Right lobe of liver (tissue), 6 donors: ENCODE results near the gene ZMYM1. TPM values are rescaled to one million over a fixed set of nuclear protein-coding genes. Genes with fewer than 3 reads are reported as not detected.

Source experiments
- ATAC-seq, 4 donors: fragments of 200-7000 bp; cut with Tn5 transposase; one replicate each; pipeline ENCODE4 v1.9.1; 2020; ENCODE audit warnings: mild to moderate bottlenecking in 4 of 4, moderate library complexity in 4 of 4
- DNase-seq, 3 donors: peaks; one replicate each; pipeline ENCODE4 v3.0.0-alpha.2; 2020
- H3K27ac ChIP-seq, 3 donors: fragments of 200-600 bp; one replicate each; pipeline ENCODE4 v1.8.0; 2022
- H3K27me3 ChIP-seq, 2 donors: fragments of 200-600 bp; one replicate each; pipeline ENCODE4 v1.8.0; 2022
- H3K36me3 ChIP-seq, 4 donors: fragments of 200-600 bp; sonication (generic) in 1 of 4; one replicate each; pipeline versions ENCODE4 v1.5.1 to v1.8.0; 2017 to 2022; ENCODE audit warnings: control low read depth in 1 of 4
- H3K4me1 ChIP-seq, 4 donors: fragments of 200-600 bp; sonication (generic) in 1 of 4; one replicate each; pipeline versions ENCODE4 v1.5.1 to v1.8.0; 2017 to 2022; ENCODE audit warnings: control low read depth in 1 of 4
- H3K4me3 ChIP-seq, 3 donors: fragments of 200-600 bp; one replicate each; pipeline ENCODE4 v1.8.0; 2022
- H3K9me3 ChIP-seq, 4 donors: fragments of 200-600 bp; sonication (generic) in 1 of 4; one replicate each; pipeline versions ENCODE4 v1.5.1 to v1.8.0; 2017 to 2022; ENCODE audit warnings: control low read depth in 1 of 4
- POLR2A ChIP-seq: fragments of 450-650 bp; IDR thresholded peaks from one replicate; pipeline ENCODE4 v1.6.1; 2017; ENCODE audit warnings: antibody characterized with exemption, mild to moderate bottlenecking
- WGBS: methylation state at CpG from one replicate; pipeline ENCODE4 v1.1.6; 2018; ENCODE audit warnings: low coverage, low lambda C conversion rate; ENCODE audit not compliant: insufficient coverage; ENCODE audit errors: missing lambda C conversion rate; 5-methylcytosine and 5-hydroxymethylcytosine counted together
- intact Hi-C, 2 donors: fragments of 100-400 bp; cut with DNase I; formaldehyde crosslinking; loops; one replicate each; pipeline versions ENCODE4 v1.11.2 to v1.14.1; 2022
- total RNA-seq, 6 experiments: library from RNA; depleted of rRNA in 2 of 6; stranded (reverse); fragments of >200 nt in 2 of 6; fragmentation: NEBNext Ultra II Directional in 3 of 6; extraction: Animal tissue kit (Norgen Biotek cat#: 25700) in 3 of 6; gene quantifications; one replicate each; pipeline versions ENCODE4 v1.1.0 to v1.2.4, GENCODE V29; 2016 to 2023
- TF ChIP-seq, protein P1 (sequence below), 4 donors: fragments of 200-600 bp in 3 of 4; fragments of 450-650 bp in 1 of 4; IDR thresholded peaks; one replicate each; pipeline versions ENCODE4 v1.5.1 to v1.8.0; 2016 to 2022; ENCODE audit warnings: antibody characterized with exemption in 4 of 4, mild to moderate bottlenecking in 2 of 4
- donor health status: DM: no; HTN: yes; CAD: no.
- donor health status: DM: no; HTN: no; CAD: no.
- donor health status: DM: no; HTN: no; CAD: no.
- donor health status: DM: no; HTN: yes; CAD: no.
- donor health status: DM: no; HTN: yes; CAD: no.

ZMYM1 gene
- total RNA-seq, 6 experiments from 2014 or later = 6.7 to 10.4 (median 7.6) TPM

- Histone ChIP-seq H3K4me1 (no peaks in the 10 kb centered on the region), H3K27ac (no peak overlapping the region), H3K36me3 (peaks cover 0 to 18% (median 0%) of the 10 kb centered on the region in 4 donors), H3K27me3 (no peaks in the 10 kb centered on the region), H3K9me3 (no peaks in the 10 kb centered on the region), H3K4me3 (no peak overlapping the region)
- no peak for TF ChIP-seq POLR2A
- TF ChIP-seq, protein P1, sequence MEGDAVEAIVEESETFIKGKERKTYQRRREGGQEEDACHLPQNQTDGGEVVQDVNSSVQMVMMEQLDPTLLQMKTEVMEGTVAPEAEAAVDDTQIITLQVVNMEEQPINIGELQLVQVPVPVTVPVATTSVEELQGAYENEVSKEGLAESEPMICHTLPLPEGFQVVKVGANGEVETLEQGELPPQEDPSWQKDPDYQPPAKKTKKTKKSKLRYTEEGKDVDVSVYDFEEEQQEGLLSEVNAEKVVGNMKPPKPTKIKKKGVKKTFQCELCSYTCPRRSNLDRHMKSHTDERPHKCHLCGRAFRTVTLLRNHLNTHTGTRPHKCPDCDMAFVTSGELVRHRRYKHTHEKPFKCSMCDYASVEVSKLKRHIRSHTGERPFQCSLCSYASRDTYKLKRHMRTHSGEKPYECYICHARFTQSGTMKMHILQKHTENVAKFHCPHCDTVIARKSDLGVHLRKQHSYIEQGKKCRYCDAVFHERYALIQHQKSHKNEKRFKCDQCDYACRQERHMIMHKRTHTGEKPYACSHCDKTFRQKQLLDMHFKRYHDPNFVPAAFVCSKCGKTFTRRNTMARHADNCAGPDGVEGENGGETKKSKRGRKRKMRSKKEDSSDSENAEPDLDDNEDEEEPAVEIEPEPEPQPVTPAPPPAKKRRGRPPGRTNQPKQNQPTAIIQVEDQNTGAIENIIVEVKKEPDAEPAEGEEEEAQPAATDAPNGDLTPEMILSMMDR (IDR thresholded peaks at IDR 0.05) = peak in 1 of 4 donors; percentile 6
- intact Hi-C loops = no loop called here
- ATAC-seq (no peak), DNase-seq (no peak)
- 85% methylated on average over 4 of the region's 4 CpGs for WGBS
These were observed 33.5 kb downstream of the ZMYM1 start for GRCh38 chr1:35112668-35113067.

GRCh38 chr1:35115459-35116383 is 36.5 kb downstream of the ZMYM1 start:
- 77% methylated on average over 8 of the region's 8 CpGs for WGBS
- Histone ChIP-seq H3K4me1 (peaks cover 0 to 5% (median 0%) of the 10 kb centered on the region in 4 donors), H3K27ac (no peak overlapping the region), H3K36me3 (peaks cover 0 to 13% (median 0%) of the 10 kb centered on the region in 4 donors), H3K9me3 (no peaks in the 10 kb centered on the region), H3K4me3 (no peak overlapping the region), H3K27me3 (no peaks in the 10 kb centered on the region)
- no peak for DNase-seq
- no peak for ATAC-seq
- intact Hi-C loops = no loop called here
- TF ChIP-seq POLR2A = no peak
- TF ChIP-seq, protein P1 (IDR thresholded peaks at IDR 0.05) = no peak

DNA sequence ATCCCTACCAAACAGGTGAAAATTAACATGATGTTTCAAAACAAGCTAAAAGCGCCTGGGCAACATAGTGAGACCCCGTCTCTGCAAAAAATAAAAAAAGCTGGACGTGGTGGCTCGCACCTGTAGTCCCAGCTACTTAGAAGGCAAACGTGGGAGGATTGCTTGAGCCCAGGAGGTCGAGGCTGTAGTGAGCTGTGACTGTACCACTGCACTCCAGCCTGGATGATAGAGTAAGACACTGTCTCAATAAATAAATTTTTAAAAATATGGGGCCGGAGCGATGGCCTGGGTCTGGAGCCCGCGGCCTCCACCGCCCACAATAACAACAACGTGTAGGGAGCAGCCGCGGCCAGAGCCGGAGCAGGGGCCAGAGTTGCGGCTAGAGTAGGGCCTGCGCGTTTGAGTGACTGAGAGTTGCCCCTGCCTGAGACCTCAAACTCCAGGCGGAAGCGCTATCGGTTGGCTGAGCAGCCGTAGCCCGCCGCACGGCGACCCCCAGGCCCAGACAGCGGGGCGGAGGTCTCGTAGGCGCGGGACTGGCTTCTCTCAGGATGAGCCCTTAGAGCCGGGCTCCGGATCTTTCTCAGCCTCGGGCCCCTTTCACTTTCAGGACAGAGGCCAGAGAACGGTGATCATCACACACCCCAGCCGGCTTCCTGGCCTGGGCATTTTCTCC is 41.4 kb downstream of the ZMYM1 start:
- Histone ChIP-seq H3K27ac (peak overlapping the region in 1 of 3 donors; percentile 67), H3K27me3 (no peaks in the 10 kb centered on the region), H3K4me3 (peak overlapping the region; percentile 42 to 59 (median 52)), H3K9me3 (no peaks in the 10 kb centered on the region), H3K4me1 (peaks cover 0 to 5% (median 0%) of the 10 kb centered on the region in 4 donors), H3K36me3 (no peaks in the 10 kb centered on the region)
- WGBS = 23% methylated on average over 13 of the region's 36 CpGs
- peak; percentile 89 to 94 (median 92) for ATAC-seq
- TF ChIP-seq, protein P1 (IDR thresholded peaks at IDR 0.05) = no peak
- peak; percentile 30 for TF ChIP-seq POLR2A
- DNase-seq = peak; percentile 48 to 57 (median 49)
- intact Hi-C loops = no loop called here

DNA sequence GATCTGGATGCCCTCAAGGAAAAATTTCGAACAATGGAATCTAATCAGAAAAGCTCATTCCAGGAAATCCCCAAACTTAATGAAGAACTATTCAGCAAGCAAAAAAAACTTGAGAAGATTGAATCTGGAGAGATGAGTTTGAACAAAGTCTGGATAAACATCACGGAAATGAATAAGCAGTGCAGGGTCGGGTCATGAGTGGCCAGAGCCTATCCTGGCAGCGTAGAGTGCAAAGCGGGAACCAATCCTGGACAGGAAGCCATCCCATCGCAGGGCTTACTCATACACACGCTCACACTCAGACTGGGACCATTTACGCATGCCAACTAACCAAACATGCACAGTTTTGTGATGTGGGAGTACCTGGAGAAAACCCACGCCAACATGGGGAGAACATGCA is 43.1 kb downstream of the ZMYM1 start:
- no peak overlapping the region for H3K4me3 ChIP-seq
- H3K36me3 ChIP-seq = no peaks in the 10 kb centered on the region
- no peak overlapping the region for H3K27ac ChIP-seq
- H3K27me3 ChIP-seq = no peaks in the 10 kb centered on the region
- TF ChIP-seq POLR2A = no peak
- TF ChIP-seq, protein P1 (IDR thresholded peaks at IDR 0.05) = no peak
- 67% methylated on average over 7 of the region's 9 CpGs for WGBS
- DNase-seq (no peak), ATAC-seq (no peak)
- H3K4me1 ChIP-seq = peaks cover 0 to 5% (median 0%) of the 10 kb centered on the region in 4 donors
- intact Hi-C loops = no loop called here
- H3K9me3 ChIP-seq = no peaks in the 10 kb centered on the region
